ENCODE results near the gene TYMP. TPM values are rescaled to one million over a fixed set of nuclear protein-coding genes. Genes with fewer than 3 reads are reported as not detected.

The TYMP gene
- total and polyA plus RNA-seq, 2 of the 4 experiments (the other 2 are of a cell fraction): 0.18 to 0.74 TPM

DNA sequence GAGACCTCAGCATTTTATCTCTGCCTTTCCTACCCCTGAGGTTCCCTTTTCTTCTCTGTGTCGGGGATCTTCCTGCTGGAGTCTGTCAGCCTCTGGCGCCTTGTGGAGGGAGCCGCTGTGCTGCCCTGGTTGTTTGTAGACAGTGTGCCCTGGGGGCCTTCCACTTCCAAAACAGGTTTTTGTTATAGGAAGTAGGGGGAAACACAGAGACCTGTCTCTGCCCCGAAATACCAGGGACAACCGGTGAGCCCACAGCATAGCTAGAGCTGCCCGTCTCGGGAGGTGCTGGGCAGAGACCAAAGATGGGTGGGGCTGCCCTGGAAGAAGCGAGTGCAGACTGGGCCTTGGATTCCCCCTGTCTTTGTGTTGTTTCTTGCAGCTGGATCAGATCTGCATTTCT, 13.7 kb downstream of the TYMP start:
- dilution Hi-C loops (cut with HindIII; ENCODE audit: low sequenced_read_pairs, unreplicated experiment): no loop called here
- Histone ChIP-seq H3K27me3 (ENCODE audit: control insufficient read depth, insufficient read depth, low read length) (no peaks in the 10 kb centered on the region), H2BK15ac (ENCODE audit: low read depth, low read length) (no peak overlapping the region), H3K4me1 (ENCODE audit: control insufficient read depth, insufficient read depth, low read length) (no peaks in the 10 kb centered on the region), H2BK120ac (ENCODE audit: low read depth, low read length) (no peak overlapping the region), H2AFZ (replicated peaks; ENCODE audit: low read length, poor library complexity) (no peak overlapping the region), H2BK20ac (ENCODE audit: low read depth, low read length) (no peak overlapping the region), H3K4me2 (ENCODE audit: low read depth, low read length) (no peak overlapping the region), H2BK5ac (ENCODE audit: low read depth, low read length, poor library complexity, severe bottlenecking) (no peak overlapping the region), H2AK9ac (replicated peaks; ENCODE audit: low read depth, low read length, poor library complexity) (no peak overlapping the region), H3K4ac (ENCODE audit: low read depth, low read length) (no peak overlapping the region), H4K8ac (ENCODE audit: low read depth in 2 of 2, low read length in 2 of 2) (no peak overlapping the region), H3K9me1 (ENCODE audit: insufficient read depth, low read length) (peaks cover 4% of the 10 kb centered on the region; the same call in 1 of the 2 replicates), H3K79me1 (ENCODE audit: low read depth in 1 of 2, low read length in 2 of 2) (peaks cover 30 to 42% of the 10 kb centered on the region in 2 experiments), H2AK5ac (ENCODE audit: low read depth, low read length) (no peak overlapping the region), H3K9me3 (ENCODE audit: control insufficient read depth, insufficient read depth, low read length) (no peaks in the 10 kb centered on the region), H3K23ac (ENCODE audit: low read depth, low read length) (no peak overlapping the region), H3K14ac (replicated peaks; ENCODE audit: low read depth, low read length) (no peak overlapping the region), H3K4me3 (ENCODE audit: insufficient read depth, low read depth, low read length) (no peak overlapping the region), H3K27ac (ENCODE audit: insufficient read depth, low read length) (no peak overlapping the region), H3K36me3 (ENCODE audit: control insufficient read depth, insufficient read depth, low read length) (peaks cover 26% of the 10 kb centered on the region), H4K91ac (ENCODE audit: insufficient read depth, low read depth, low read length) (no peak overlapping the region), H3K9ac (ENCODE audit: low read depth, low read length) (no peak overlapping the region), H3K18ac (ENCODE audit: low read depth, low read length) (no peak overlapping the region), H4K5ac (ENCODE audit: low read depth, low read length) (no peak overlapping the region), H3K56ac (ENCODE audit: extremely low read depth, insufficient read depth, low read length) (no peak overlapping the region), H4K20me1 (ENCODE audit: insufficient read depth, low read length) (peaks cover 4% of the 10 kb centered on the region)
- DNase-seq: no peak
- WGBS, 2 experiments (ENCODE audit: extremely low coverage in 2 of 2, insufficient read length in 1 of 2): 100% methylated on average over 5 of the region's 8 CpGs; no CpG with 5 or more reads in 1 of the 2 experiments
- in situ Hi-C loops (cut with MboI; ENCODE audit: low sequenced_read_pairs): no loop called here
- ChIA-PET POLR2A (ENCODE audit: unreplicated experiment) (interaction anchor here (0.6 to 0.7 kb wide), 2 partner anchors 14 to 19 kb away, joined by 3 read pairs; partner anchors contain the start of gene TYMP), CTCF (no interaction called here)
- intact Hi-C loops (cut with micrococcal nuclease): no loop called here
- no TSS peak for BruUV-seq (replicated peaks)
- no peak for ATAC-seq (ENCODE audit: low read depth)
- no peak for TF ChIP-seq CEBPB (IDR thresholded peaks at IDR 0.05; ENCODE audit: low read depth, low read length)
- TF ChIP-seq, protein P1, sequence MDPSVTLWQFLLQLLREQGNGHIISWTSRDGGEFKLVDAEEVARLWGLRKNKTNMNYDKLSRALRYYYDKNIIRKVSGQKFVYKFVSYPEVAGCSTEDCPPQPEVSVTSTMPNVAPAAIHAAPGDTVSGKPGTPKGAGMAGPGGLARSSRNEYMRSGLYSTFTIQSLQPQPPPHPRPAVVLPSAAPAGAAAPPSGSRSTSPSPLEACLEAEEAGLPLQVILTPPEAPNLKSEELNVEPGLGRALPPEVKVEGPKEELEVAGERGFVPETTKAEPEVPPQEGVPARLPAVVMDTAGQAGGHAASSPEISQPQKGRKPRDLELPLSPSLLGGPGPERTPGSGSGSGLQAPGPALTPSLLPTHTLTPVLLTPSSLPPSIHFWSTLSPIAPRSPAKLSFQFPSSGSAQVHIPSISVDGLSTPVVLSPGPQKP (IDR thresholded peaks at IDR 0.05; ENCODE audit: borderline replicate concordance, low read depth, low read length): no peak
- no peak for TF ChIP-seq POLR2A (IDR thresholded peaks at IDR 0.05; ENCODE audit: low read depth, low read length)
